HepG2 (cell line): ENCODE measurements around the gene ZDHHC18. TPM values are rescaled to one million over a fixed set of nuclear protein-coding genes. Genes with fewer than 3 reads are reported as not detected.

ENCODE experiments used
- ATAC-seq: fragments of 200-7000 bp; cut with Tn5 transposase; 3 replicates; pipeline ENCODE4 v1.9.1; 2020; ENCODE audit warnings: mild to moderate bottlenecking, moderate library complexity
- BruUV-seq: library from RNA; stranded (reverse); fragments of 400-500 nt; replicated peaks from 2 replicates; lab custom pipeline; 2021; lab: Mats Ljungman, UMichigan
- CTCF ChIA-PET: fragments of 300-600 bp; formaldehyde crosslinking; extraction: SDS; loops from one replicate; lab custom pipeline; 2021; ENCODE audit warnings: low total read pairs, inconsistent platforms, low intra/inter-chr PET ratio; lab: Yijun Ruan, JAX
- POLR2A ChIA-PET: fragments of 350-600 bp; sonication (Branson Sonifier 250); formaldehyde crosslinking; loops from one replicate; lab custom pipeline; 2020; ENCODE audit warnings: antibody characterized with exemption, inconsistent platforms; lab: Yijun Ruan, JAX
- DNase-seq: peaks from one replicate; pipeline ENCODE4 v3.0.0-alpha.2; 2015; ENCODE audit warnings: low spot score
- FAIRE-seq: peaks from 3 replicates; lab custom pipeline; 2011; peaks lifted over from hg19 to GRCh38; lab: Jason Lieb, UNC
- H2AFZ ChIP-seq: one replicate; pipeline ENCODE4 v1.6.1; 2011; ENCODE audit warnings: low read length, inconsistent platforms
- H3K27ac ChIP-seq: fragments of 300-600 bp; 3 replicates; pipeline ENCODE4 v1.8.0; 2011; ENCODE audit warnings: mixed run types, mild to moderate bottlenecking, mixed read lengths, low read length, inconsistent platforms; ENCODE audit not compliant: insufficient read depth; ENCODE audit errors: extremely low read length
- H3K27me3 ChIP-seq, 2 experiments: fragments of 200-600 bp in 1 of 2; 2 replicates in 1 of 2; 3 replicates in 1 of 2; pipeline versions ENCODE4 v1.6.0 to v1.8.0; 2011; ENCODE audit warnings: low read length in 2 of 2, mild to moderate bottlenecking in 2 of 2, moderate library complexity in 2 of 2, inconsistent platforms in 1 of 2; ENCODE audit not compliant: insufficient read depth in 2 of 2, control insufficient read depth in 1 of 2
- H3K36me3 ChIP-seq, 2 experiments: fragments of 200-600 bp in 1 of 2; replicated peaks in 1 of 2; 2 replicates in 1 of 2; 3 replicates in 1 of 2; pipeline versions ENCODE4 v1.5.1 to v1.8.0; 2011; ENCODE audit warnings: low read length in 2 of 2, inconsistent platforms in 1 of 2; ENCODE audit not compliant: insufficient read depth in 2 of 2, control insufficient read depth in 1 of 2
- H3K4me1 ChIP-seq: 2 replicates; pipeline ENCODE4 v1.5.1; 2012; ENCODE audit warnings: low read length, inconsistent platforms; ENCODE audit not compliant: insufficient read depth
- H3K4me2 ChIP-seq: 2 replicates; pipeline ENCODE4 v1.6.0; 2011; ENCODE audit warnings: low read depth, low read length, inconsistent platforms
- H3K4me3 ChIP-seq, 3 experiments: fragments of 200-600 bp in 1 of 3; sonication (generic), shearing (Covaris generic) in 1 of 3; replicated peaks in 1 of 3; 2 replicates each; pipeline ENCODE4 v1.5.1; 2011 to 2016; ENCODE audit warnings: low read length in 3 of 3, inconsistent platforms in 2 of 3, low read depth in 2 of 3, mild to moderate bottlenecking in 2 of 3, control low read depth in 1 of 3, mixed read lengths in 1 of 3; ENCODE audit not compliant: insufficient read depth in 1 of 3
- H3K79me2 ChIP-seq: one replicate; pipeline ENCODE4 v1.6.1; 2011; ENCODE audit warnings: low read length, inconsistent platforms; ENCODE audit not compliant: insufficient read depth
- H3K9ac ChIP-seq: 2 replicates; pipeline ENCODE4 v1.6.0; 2011; ENCODE audit warnings: mild to moderate bottlenecking, low read depth, low read length, inconsistent platforms; ENCODE audit not compliant: insufficient read depth
- H3K9me3 ChIP-seq: 2 replicates; pipeline ENCODE4 v1.5.1; 2012; ENCODE audit warnings: mild to moderate bottlenecking, low read length
- H4K20me1 ChIP-seq: 2 replicates; pipeline ENCODE4 v1.6.0; 2011; ENCODE audit warnings: inconsistent platforms, mild to moderate bottlenecking, low read length, moderate library complexity; ENCODE audit not compliant: insufficient read depth
- ZNF142 ChIP-seq: sonication (generic); formaldehyde crosslinking; IDR thresholded peaks from 2 replicates; pipeline ENCODE4 v1.4.0; 2020; ENCODE audit warnings: missing genetic modification reagents
- ZNF331 ChIP-seq: sonication (generic); formaldehyde crosslinking; IDR thresholded peaks from 2 replicates; pipeline ENCODE4 v1.4.0; 2020; ENCODE audit warnings: missing genetic modification reagents
- ZNF773 ChIP-seq: sonication (generic); formaldehyde crosslinking; IDR thresholded peaks from 2 replicates; pipeline ENCODE4 v1.4.0; 2020; ENCODE audit warnings: missing genetic modification reagents, borderline replicate concordance
- WGBS: methylation state at CpG from one replicate; pipeline ENCODE4 v1.1.6; 2017; ENCODE audit warnings: low lambda C conversion rate; 5-methylcytosine and 5-hydroxymethylcytosine counted together
- in situ Hi-C: cut with HindIII; loops from 2 replicates; pipeline ENCODE4 v1.10.0; 2017; ENCODE audit warnings: low pct_unique_long_range_greater_than_20kb; ENCODE audit not compliant: extremely low pct_ligation_motif_present
- intact Hi-C: fragments of 100-400 bp; cut with micrococcal nuclease; formaldehyde crosslinking; loops from one replicate; pipeline ENCODE4 v1.10.0; 2022; ENCODE audit not compliant: unreplicated experiment
- polyA plus RNA-seq, 8 experiments: library from polyadenylated mRNA; depleted of rRNA in 3 of 8; stranded (reverse) in 7 of 8; unstranded in 1 of 8; fragments of >200 nt; fragmentation: Illumina TruSeq in 4 of 8; extraction: Trizol in 4 of 8; gene quantifications; 2 replicates each; pipeline versions ENCODE4 v1.2.1 to v1.2.3, GENCODE V29; 2011 to 2016; ENCODE audit warnings: low read depth in 4 of 8, missing spikeins in 1 of 8, mixed read lengths in 1 of 8; ENCODE audit not compliant: insufficient read depth in 1 of 8
- total RNA-seq, 5 experiments: library from RNA; depleted of rRNA; stranded (reverse); fragments of >200 nt; fragmentation: Illumina TruSeq; extraction: Trizol; gene quantifications; 2 replicates each; pipeline ENCODE4 v1.2.3, GENCODE V29; 2016; ENCODE audit warnings: low read depth in 1 of 5

ZDHHC18 gene
- total and polyA plus RNA-seq, 2 of the 13 experiments (the other 11 are each of a cell fraction or from before 2014, with no cell fraction given) = 13.2 to 35.3 TPM

DNA sequence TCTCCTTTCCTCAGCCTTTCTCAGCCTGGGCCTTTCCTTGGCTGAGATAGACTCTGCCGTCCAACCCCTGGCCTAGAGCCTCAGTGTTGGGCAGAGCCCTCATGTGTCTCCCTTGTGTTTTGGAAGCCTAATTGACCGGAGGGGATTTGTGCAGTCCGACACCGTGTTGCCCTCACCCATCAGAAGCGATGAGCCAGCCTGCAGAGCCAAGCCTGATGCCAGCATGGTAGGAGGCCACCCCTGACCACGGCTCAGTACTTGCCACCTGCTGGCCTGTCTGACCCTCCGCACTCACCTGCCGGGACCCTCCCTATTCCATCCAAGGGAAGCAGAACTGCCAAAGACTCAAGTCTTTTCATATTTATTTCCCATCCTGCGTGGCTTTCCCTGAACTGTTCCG, 27.1 kb downstream of the ZDHHC18 start:
- WGBS = 93% methylated on average over 6 of the region's 10 CpGs
- no peak for ATAC-seq
- Histone ChIP-seq H3K9ac (no peak overlapping the region), H3K27me3 (no peaks in the 10 kb centered on the region), H3K79me2 (no peaks in the 10 kb centered on the region), H3K27ac (no peak overlapping the region), H3K4me1 (peaks cover 13% of the 10 kb centered on the region), H2AFZ (no peak overlapping the region), H3K9me3 (no peaks in the 10 kb centered on the region), H4K20me1 (no peaks in the 10 kb centered on the region), H3K36me3 (peaks cover 25 to 48% of the 10 kb centered on the region in 2 experiments), H3K4me3 (no peak overlapping the region), H3K4me2 (no peak overlapping the region)
- intact Hi-C loops = loop anchor here (1.0 kb wide), 1 partner anchor 25 kb away; no protein-coding TSS in a partner anchor
- DNase-seq = no peak
- POLR2A ChIA-PET = no interaction called here
- TF ChIP-seq ZNF331 (CRISPR knock-in tag) (peak; percentile 85; the same call in 1 of the 2 replicates), ZNF142 (CRISPR knock-in tag) (no peak), ZNF773 (CRISPR knock-in tag) (no peak)
- CTCF ChIA-PET = interaction anchor here (2.1 kb wide), 1 partner anchor 24 kb away, joined by 26 read pairs; no protein-coding TSS in a partner anchor
- FAIRE-seq = no peak
- BruUV-seq = no TSS peak
- in situ Hi-C loops = no loop called here
